GM12891 (cell line): ENCODE results near the gene GPR78.
"Not testable (repeated sequence)": the region's sequence is repeated elsewhere in the genome, so short reads cannot be mapped to it uniquely, and the experiment has no call there.

ENCODE experiments used
- DNase-seq: peaks from one replicate; pipeline ENCODE4 v3.0.0; 2011; ENCODE audit warnings: low spot score; ENCODE audit not compliant: insufficient read length
- FAIRE-seq: peaks from 2 replicates; lab custom pipeline; 2011; peaks lifted over from hg19 to GRCh38; lab: Jason Lieb, UNC
- PAX5 ChIP-seq: IDR thresholded peaks from 2 replicates; pipeline ENCODE4 v1.6.1; 2011; ENCODE audit warnings: low read length, moderate library complexity, mild to moderate bottlenecking; ENCODE audit not compliant: insufficient read depth, severe bottlenecking
- POLR2A ChIP-seq: IDR thresholded peaks from 2 replicates; pipeline ENCODE4 v1.6.1; 2011; ENCODE audit warnings: low read depth, low read length, control low read depth
- POLR2AphosphoS5 ChIP-seq: IDR thresholded peaks from 2 replicates; pipeline ENCODE4 v1.6.1; 2011; ENCODE audit warnings: low read depth, low read length, control low read depth
- POU2F2 ChIP-seq: IDR thresholded peaks from 2 replicates; pipeline ENCODE4 v1.6.1; 2011; ENCODE audit warnings: low read depth, mild to moderate bottlenecking, control low read depth, low read length, moderate library complexity
- SPI1 ChIP-seq: IDR thresholded peaks from 2 replicates; pipeline ENCODE4 v1.6.1; 2011; ENCODE audit warnings: low read depth, low read length, control low read depth
- TAF1 ChIP-seq: IDR thresholded peaks from 2 replicates; pipeline ENCODE4 v1.6.1; 2011; ENCODE audit warnings: low read depth, low read length, control low read depth

Gene GPR78

GRCh38 chr4:8575457-8575856, 4.7 kb upstream of the GPR78 start:
- FAIRE-seq = no peak

GRCh38 chr4:8576591-8576990, 3.6 kb upstream of the GPR78 start:
- DNase-seq, FAIRE-seq: not testable (repeated sequence)

More at GRCh38 chr4:8575457-8575856, 4.7 kb upstream of the GPR78 start:
- TF ChIP-seq PAX5 = no peak
- TF ChIP-seq POLR2A = no peak
- TF ChIP-seq TAF1 = no peak
- TF ChIP-seq POU2F2 = no peak
- DNase-seq = no peak

GRCh38 chr4:8577046-8577445, 3.1 kb upstream of the GPR78 start:
- TF ChIP-seq POLR2AphosphoS5 = no peak
- no peak for TF ChIP-seq POU2F2
- no peak for TF ChIP-seq PAX5
- TF ChIP-seq POLR2A = no peak
- no peak for TF ChIP-seq SPI1
- TF ChIP-seq TAF1 = no peak
- DNase-seq = no peak
- FAIRE-seq = no peak

GRCh38 chr4:8577972-8578371, 2.2 kb upstream of the GPR78 start:
- TF ChIP-seq POU2F2 (no peak), PAX5 (no peak), POLR2A (no peak), SPI1 (no peak), POLR2AphosphoS5 (no peak), TAF1 (no peak)
- FAIRE-seq = no peak
- DNase-seq = no peak

GRCh38 chr4:8578717-8579116, 1.5 kb upstream of the GPR78 start:
- DNase-seq (no peak), FAIRE-seq (no peak)
- TF ChIP-seq PAX5 = no peak
- TF ChIP-seq POU2F2 = no peak
- no peak for TF ChIP-seq SPI1
- no peak for TF ChIP-seq TAF1
- no peak for TF ChIP-seq POLR2A
- TF ChIP-seq POLR2AphosphoS5 = no peak

- DNase-seq = no peak
These were observed 469 bp upstream of the GPR78 start for GRCh38 chr4:8579526-8580320.

GRCh38 chr4:8581094-8581861, 1.1 kb downstream of the GPR78 start:
- DNase-seq (no peak), FAIRE-seq (no peak)
- TF ChIP-seq POLR2AphosphoS5 (no peak), SPI1 (no peak), PAX5 (no peak), POU2F2 (no peak), POLR2A (no peak), TAF1 (no peak)

More at GRCh38 chr4:8579526-8580320, 469 bp upstream of the GPR78 start:
- FAIRE-seq = no peak
- TF ChIP-seq PAX5 (no peak), POLR2AphosphoS5 (no peak), POLR2A (no peak), SPI1 (no peak), TAF1 (no peak), POU2F2 (no peak)

- TF ChIP-seq POLR2A (no peak), POU2F2 (no peak), TAF1 (no peak), SPI1 (no peak), POLR2AphosphoS5 (no peak), PAX5 (no peak)
- DNase-seq = no peak
- no peak for FAIRE-seq
These were observed 1.8 kb downstream of the GPR78 start for GRCh38 chr4:8582016-8582415.

- FAIRE-seq = no peak
- no peak for DNase-seq
- TF ChIP-seq POU2F2 (no peak), SPI1 (no peak), PAX5 (no peak), POLR2AphosphoS5 (no peak), POLR2A (no peak), TAF1 (no peak)
These were observed 2.2 kb downstream of the GPR78 start for GRCh38 chr4:8582436-8582835.
